Stimulated activated memory B cell treated with anti-CD40 and anti-IgM and Interleukin-4, amounts not matched to agents 10 μg/mL and 1 μg/mL and 100 μg/mL, for 72 hours (primary cell): Measurements from ENCODE around the gene DPH5.
"Not testable (repeated sequence)": the region's sequence is repeated elsewhere in the genome, so short reads cannot be mapped to it uniquely, and the experiment has no call there.

Source experiments
- ATAC-seq: fragments of 150-1000 bp; cut with Tn5 transposase; 2 replicates; pipeline ENCODE4 v1.10.0; 2021
- H3K27ac Mint-ChIP-seq: one replicate; pipeline ENCODE4 v1.8.0; 2022; ENCODE audit warnings: mild to moderate bottlenecking, mixed read lengths
- H3K27me3 Mint-ChIP-seq: one replicate; pipeline ENCODE4 v1.8.0; 2022; ENCODE audit warnings: mixed read lengths
- H3K36me3 Mint-ChIP-seq: one replicate; pipeline ENCODE4 v1.8.0; 2022; ENCODE audit warnings: mixed read lengths
- H3K4me1 Mint-ChIP-seq: one replicate; pipeline ENCODE4 v1.8.0; 2022; ENCODE audit warnings: mixed read lengths
- H3K4me3 Mint-ChIP-seq: one replicate; pipeline ENCODE4 v1.8.0; 2022; ENCODE audit warnings: mild to moderate bottlenecking, moderate library complexity, mixed read lengths
- H3K9me3 Mint-ChIP-seq: one replicate; pipeline ENCODE4 v1.8.0; 2022; ENCODE audit warnings: mixed read lengths

DPH5 gene

GRCh38 chr1:100976936-100977335 lies 48.6 kb downstream of the DPH5 start:
- no peaks in the 10 kb centered on the region for H3K27me3 Mint-ChIP-seq
- H3K4me3 Mint-ChIP-seq = no peak overlapping the region
- no peak overlapping the region for H3K27ac Mint-ChIP-seq
- H3K4me1 Mint-ChIP-seq = peaks cover 21% of the 10 kb centered on the region
- no peak for ATAC-seq
- no peaks in the 10 kb centered on the region for H3K9me3 Mint-ChIP-seq
- H3K36me3 Mint-ChIP-seq = peaks cover 51% of the 10 kb centered on the region

GRCh38 chr1:100972185-100972584 lies 53.4 kb downstream of the DPH5 start:
- Mint-ChIP-seq H3K4me3 (no peak overlapping the region), H3K27ac (peak overlapping the region; percentile 8), H3K27me3 (no peaks in the 10 kb centered on the region), H3K36me3 (peaks cover 45% of the 10 kb centered on the region), H3K9me3 (no peaks in the 10 kb centered on the region), H3K4me1 (peaks cover 29% of the 10 kb centered on the region)
- ATAC-seq = no peak

- no peak overlapping the region for H3K4me3 Mint-ChIP-seq
- no peaks in the 10 kb centered on the region for H3K9me3 Mint-ChIP-seq
- peak overlapping the region; percentile 8 for H3K27ac Mint-ChIP-seq
- peaks cover 44% of the 10 kb centered on the region for H3K36me3 Mint-ChIP-seq
- ATAC-seq = no peak
- H3K27me3 Mint-ChIP-seq = no peaks in the 10 kb centered on the region
- peaks cover 29% of the 10 kb centered on the region for H3K4me1 Mint-ChIP-seq
Observed at GRCh38 chr1:100971021-100971420, 54.6 kb downstream of the DPH5 start.

GRCh38 chr1:100969327-100969726 lies 56.3 kb downstream of the DPH5 start:
- H3K4me1 Mint-ChIP-seq = peaks cover 29% of the 10 kb centered on the region
- H3K4me3 Mint-ChIP-seq = no peak overlapping the region
- no peaks in the 10 kb centered on the region for H3K27me3 Mint-ChIP-seq
- no peak overlapping the region for H3K27ac Mint-ChIP-seq
- H3K36me3 Mint-ChIP-seq = peaks cover 39% of the 10 kb centered on the region
- no peaks in the 10 kb centered on the region for H3K9me3 Mint-ChIP-seq
- no peak for ATAC-seq

GRCh38 chr1:100968621-100969020 lies 57.0 kb downstream of the DPH5 start:
- H3K4me1 Mint-ChIP-seq = peaks cover 23% of the 10 kb centered on the region
- no peaks in the 10 kb centered on the region for H3K9me3 Mint-ChIP-seq
- H3K27ac Mint-ChIP-seq = no peak overlapping the region
- ATAC-seq = no peak
- no peak overlapping the region for H3K4me3 Mint-ChIP-seq
- peaks cover 36% of the 10 kb centered on the region for H3K36me3 Mint-ChIP-seq
- H3K27me3 Mint-ChIP-seq = no peaks in the 10 kb centered on the region

- no peaks in the 10 kb centered on the region for H3K27me3 Mint-ChIP-seq
- no peak overlapping the region for H3K4me3 Mint-ChIP-seq
- no peak for ATAC-seq
- H3K36me3 Mint-ChIP-seq = peaks cover 45% of the 10 kb centered on the region
- peak overlapping the region; percentile 1 for H3K27ac Mint-ChIP-seq
- no peaks in the 10 kb centered on the region for H3K9me3 Mint-ChIP-seq
- H3K4me1 Mint-ChIP-seq = peaks cover 25% of the 10 kb centered on the region
Observed at GRCh38 chr1:100960098-100960497, 65.5 kb downstream of the DPH5 start.

- Mint-ChIP-seq H3K27ac (no peak overlapping the region), H3K9me3 (no peaks in the 10 kb centered on the region), H3K27me3 (no peaks in the 10 kb centered on the region), H3K36me3 (peaks cover 44% of the 10 kb centered on the region), H3K4me1 (peaks cover 25% of the 10 kb centered on the region), H3K4me3 (no peak overlapping the region)
- ATAC-seq = no peak
Observed at GRCh38 chr1:100959502-100960060, 66.0 kb downstream of the DPH5 start.

- Mint-ChIP-seq H3K27ac (no peak overlapping the region), H3K36me3 (peaks cover 44% of the 10 kb centered on the region)
- ATAC-seq = no peak
Observed at GRCh38 chr1:100955322-100955721, 70.3 kb downstream of the DPH5 start.

GRCh38 chr1:100953960-100954730 lies 71.4 kb downstream of the DPH5 start:
- peaks cover 7% of the 10 kb centered on the region for H3K9me3 Mint-ChIP-seq
- H3K36me3 Mint-ChIP-seq = peaks cover 46% of the 10 kb centered on the region
- peaks cover 34% of the 10 kb centered on the region for H3K4me1 Mint-ChIP-seq
- no peak overlapping the region for H3K4me3 Mint-ChIP-seq
- H3K27me3 Mint-ChIP-seq = no peaks in the 10 kb centered on the region
- H3K27ac Mint-ChIP-seq = no peak overlapping the region
- no peak for ATAC-seq

More at GRCh38 chr1:100955322-100955721, 70.3 kb downstream of the DPH5 start:
- Mint-ChIP-seq H3K4me3 (no peak overlapping the region), H3K9me3 (peaks cover 7% of the 10 kb centered on the region), H3K27me3 (no peaks in the 10 kb centered on the region), H3K4me1 (peaks cover 26% of the 10 kb centered on the region)

GRCh38 chr1:100952970-100953369 lies 72.6 kb downstream of the DPH5 start:
- peaks cover 46% of the 10 kb centered on the region for H3K4me1 Mint-ChIP-seq
- not testable (repeated sequence) for H3K27me3 Mint-ChIP-seq, H3K9me3 Mint-ChIP-seq, ATAC-seq, H3K4me3 Mint-ChIP-seq, H3K27ac Mint-ChIP-seq
- peaks cover 47% of the 10 kb centered on the region for H3K36me3 Mint-ChIP-seq

- Mint-ChIP-seq H3K4me1 (peaks cover 53% of the 10 kb centered on the region), H3K27ac (peak overlapping the region; percentile 81), H3K36me3 (peaks cover 54% of the 10 kb centered on the region), H3K4me3 (no peak overlapping the region), H3K27me3 (no peaks in the 10 kb centered on the region), H3K9me3 (peaks cover 14% of the 10 kb centered on the region)
- no peak for ATAC-seq
Observed at GRCh38 chr1:100952104-100952745, 73.4 kb downstream of the DPH5 start.

GRCh38 chr1:100950781-100951180 lies 74.8 kb downstream of the DPH5 start:
- H3K27ac Mint-ChIP-seq = peak overlapping the region; percentile 81
- H3K9me3 Mint-ChIP-seq = peaks cover 20% of the 10 kb centered on the region
- H3K4me3 Mint-ChIP-seq = no peak overlapping the region
- peaks cover 68% of the 10 kb centered on the region for H3K36me3 Mint-ChIP-seq
- H3K27me3 Mint-ChIP-seq = no peaks in the 10 kb centered on the region
- no peak for ATAC-seq
- H3K4me1 Mint-ChIP-seq = peaks cover 68% of the 10 kb centered on the region

GRCh38 chr1:100950337-100950736 lies 75.2 kb downstream of the DPH5 start:
- Mint-ChIP-seq H3K27ac (peak overlapping the region; percentile 81), H3K4me3 (no peak overlapping the region), H3K36me3 (peaks cover 72% of the 10 kb centered on the region), H3K27me3 (no peaks in the 10 kb centered on the region), H3K4me1 (peaks cover 72% of the 10 kb centered on the region), H3K9me3 (peaks cover 20% of the 10 kb centered on the region)
- ATAC-seq = no peak

- Mint-ChIP-seq H3K36me3 (peaks cover 79% of the 10 kb centered on the region), H3K4me3 (peak overlapping the region; percentile 21), H3K27ac (peak overlapping the region; percentile 81), H3K9me3 (peaks cover 20% of the 10 kb centered on the region), H3K4me1 (peaks cover 72% of the 10 kb centered on the region)
- peak; percentile 91 for ATAC-seq
- not testable (repeated sequence) for H3K27me3 Mint-ChIP-seq
Observed at GRCh38 chr1:100949515-100950158, 75.9 kb downstream of the DPH5 start.

GRCh38 chr1:100948721-100949405 lies 76.7 kb downstream of the DPH5 start:
- H3K36me3 Mint-ChIP-seq = peaks cover 81% of the 10 kb centered on the region
- not testable (repeated sequence) for ATAC-seq, H3K27me3 Mint-ChIP-seq
- peaks cover 20% of the 10 kb centered on the region for H3K9me3 Mint-ChIP-seq
- peak overlapping the region; percentile 81 for H3K27ac Mint-ChIP-seq
- peak overlapping the region; percentile 12 for H3K4me3 Mint-ChIP-seq
- peaks cover 72% of the 10 kb centered on the region for H3K4me1 Mint-ChIP-seq
